ENCODE measurements around the gene CRYGB. TPM values are rescaled to one million over a fixed set of nuclear protein-coding genes. Genes with fewer than 3 reads are reported as not detected.
"Not testable (repeated sequence)": the region's sequence is repeated elsewhere in the genome, so short reads cannot be mapped to it uniquely, and the experiment has no call there.

Gene CRYGB
- polyA plus RNA-seq, 4 donors = not detected

DNA sequence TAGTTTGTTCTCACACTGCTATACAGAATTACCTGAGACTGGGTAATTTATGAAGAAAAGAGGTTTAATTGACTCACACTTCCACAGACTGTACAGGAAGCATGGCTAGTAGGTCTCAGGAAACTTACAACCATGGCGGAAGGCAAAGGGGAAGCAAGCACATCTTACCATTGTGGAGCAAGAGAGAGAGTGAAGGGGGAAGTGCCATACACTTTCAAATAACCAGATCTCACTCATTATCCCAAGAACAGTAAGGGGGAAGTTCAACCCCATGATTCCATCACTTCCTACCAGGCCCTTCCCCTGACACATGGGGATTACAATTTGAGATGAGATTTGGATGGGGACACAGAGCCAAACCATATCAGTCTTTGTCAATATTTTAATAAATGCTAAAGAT lies 5.0 kb upstream of the CRYGB start:
- DNase-seq (ENCODE audit: low read depth in 4 of 4, low spot score in 2 of 4) = no peak

DNA sequence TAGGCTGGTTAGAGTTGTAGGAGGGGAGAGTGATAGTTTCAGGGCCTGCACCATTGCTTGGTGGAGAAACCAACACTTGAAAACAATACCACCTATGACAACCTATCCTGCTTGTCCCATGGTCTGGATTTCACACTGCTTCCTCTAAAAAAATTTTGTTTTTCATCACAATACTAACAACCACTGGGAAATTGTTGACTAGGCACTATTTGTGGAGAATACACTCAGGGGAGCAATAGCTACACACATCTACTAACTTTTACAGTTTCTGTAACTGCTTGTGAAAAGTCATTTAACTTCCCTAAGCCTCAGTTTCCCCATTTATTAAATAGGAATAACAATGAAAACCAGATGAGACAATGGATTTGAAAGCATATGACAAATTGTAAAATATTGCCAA lies 4.1 kb upstream of the CRYGB start:
- DNase-seq (ENCODE audit: low read depth in 4 of 4, low spot score in 2 of 4) = no peak

DNA sequence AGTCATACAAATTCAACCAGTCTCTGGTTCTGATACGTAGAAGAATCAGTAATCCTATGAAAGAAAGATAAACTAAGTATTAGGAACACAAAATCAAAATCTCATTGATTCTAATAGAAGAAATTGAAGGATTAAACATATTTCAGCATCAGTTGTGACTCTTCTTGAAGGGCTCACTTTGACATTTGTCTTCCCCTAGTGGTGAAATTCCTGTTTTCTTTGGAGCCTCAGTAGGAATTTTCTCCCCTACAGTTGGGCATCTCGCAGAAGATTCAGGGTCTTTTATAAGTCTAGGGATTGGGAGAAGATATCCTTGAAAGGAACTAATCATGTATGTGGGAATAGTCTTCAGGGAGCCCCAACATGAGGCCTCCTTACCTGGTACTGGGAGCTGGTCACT lies 2.8 kb upstream of the CRYGB start:
- DNase-seq (ENCODE audit: low read depth in 4 of 4, low spot score in 2 of 4) = no peak

DNA sequence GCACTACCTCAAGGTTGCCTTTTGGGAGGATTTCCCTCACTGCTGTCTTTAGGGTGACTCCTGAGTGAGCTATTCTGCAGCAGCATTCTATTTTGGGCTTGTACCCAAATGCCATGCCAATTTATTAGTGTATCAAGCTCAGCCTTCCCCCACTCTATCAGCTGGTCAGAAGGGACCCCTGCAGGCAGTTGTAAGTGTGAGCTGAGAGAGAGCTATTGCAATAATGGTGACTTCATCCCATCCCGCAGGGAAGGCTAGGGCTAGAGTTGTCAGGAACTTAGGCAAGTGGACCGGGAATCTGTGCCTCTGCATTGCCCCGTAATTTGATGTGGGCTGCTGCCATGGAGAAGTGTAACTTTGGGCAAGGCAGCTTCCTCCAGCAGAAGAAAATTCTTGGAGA lies 1.8 kb upstream of the CRYGB start:
- DNase-seq (ENCODE audit: low read depth in 4 of 4, low spot score in 2 of 4) = no peak

DNA sequence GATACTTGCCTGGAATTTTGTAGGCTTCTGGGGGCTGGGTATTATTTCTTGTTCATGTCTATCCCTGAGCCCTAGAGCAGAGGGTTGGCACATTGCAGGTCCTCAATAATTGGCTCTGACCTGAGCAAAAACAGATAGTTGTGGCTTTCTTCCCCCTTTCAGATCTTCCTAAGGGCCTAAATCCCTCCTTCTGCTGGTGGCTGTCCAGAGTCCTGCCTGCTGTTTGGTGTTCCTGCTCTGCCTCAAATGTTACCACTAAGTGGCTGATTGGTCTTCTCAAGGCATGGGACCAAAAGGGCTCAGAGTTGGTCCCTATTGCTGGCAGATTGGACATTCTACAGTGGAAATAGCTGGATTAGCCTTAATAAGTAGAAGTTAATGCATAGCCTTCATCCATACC lies 1.1 kb upstream of the CRYGB start:
- no peak for DNase-seq (ENCODE audit: low read depth in 4 of 4, low spot score in 2 of 4)

DNA sequence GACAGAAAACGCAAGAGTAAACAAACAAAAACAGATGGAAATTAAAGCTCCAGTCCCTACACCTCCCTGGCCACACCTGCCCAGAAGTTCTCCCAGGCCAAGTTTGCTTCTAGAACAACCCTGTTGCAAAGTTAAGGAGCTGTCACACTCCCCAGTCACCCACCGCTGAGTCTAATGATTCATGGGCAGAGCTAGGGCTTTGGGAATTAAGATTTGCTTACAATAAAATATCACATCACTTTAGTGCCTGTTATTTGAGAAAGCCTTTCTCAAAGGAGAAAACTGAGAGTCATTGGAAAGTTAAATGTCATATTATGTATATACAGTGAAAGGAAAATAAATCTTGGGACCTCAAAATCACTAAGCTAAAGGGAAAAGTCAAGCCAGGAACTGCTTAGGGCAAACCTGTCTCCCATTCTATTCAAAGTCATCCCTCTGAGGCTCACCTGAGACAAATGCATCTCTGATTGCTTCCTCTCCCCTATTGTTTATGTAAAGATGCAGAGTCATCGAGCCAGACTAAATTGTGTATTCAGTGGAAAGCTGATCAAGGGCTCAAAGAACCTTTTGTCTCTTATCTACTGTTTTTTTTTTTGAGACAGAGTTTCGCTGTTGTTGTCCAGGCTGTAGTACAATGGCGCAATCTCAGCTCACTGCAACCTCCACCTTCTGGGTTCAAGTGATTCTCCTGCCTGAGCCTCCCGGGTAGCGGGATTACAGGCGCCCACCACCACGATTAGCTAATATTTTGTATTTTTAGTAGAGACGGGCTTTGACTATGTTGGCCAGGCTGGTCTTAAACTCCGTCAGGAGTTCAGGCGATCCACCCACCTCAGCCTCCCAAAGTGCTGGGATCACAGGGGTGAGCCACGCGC lies 2.8 kb downstream of the CRYGB start:
- DNase-seq (ENCODE audit: low read depth in 4 of 4, low spot score in 2 of 4) = no peak

DNA sequence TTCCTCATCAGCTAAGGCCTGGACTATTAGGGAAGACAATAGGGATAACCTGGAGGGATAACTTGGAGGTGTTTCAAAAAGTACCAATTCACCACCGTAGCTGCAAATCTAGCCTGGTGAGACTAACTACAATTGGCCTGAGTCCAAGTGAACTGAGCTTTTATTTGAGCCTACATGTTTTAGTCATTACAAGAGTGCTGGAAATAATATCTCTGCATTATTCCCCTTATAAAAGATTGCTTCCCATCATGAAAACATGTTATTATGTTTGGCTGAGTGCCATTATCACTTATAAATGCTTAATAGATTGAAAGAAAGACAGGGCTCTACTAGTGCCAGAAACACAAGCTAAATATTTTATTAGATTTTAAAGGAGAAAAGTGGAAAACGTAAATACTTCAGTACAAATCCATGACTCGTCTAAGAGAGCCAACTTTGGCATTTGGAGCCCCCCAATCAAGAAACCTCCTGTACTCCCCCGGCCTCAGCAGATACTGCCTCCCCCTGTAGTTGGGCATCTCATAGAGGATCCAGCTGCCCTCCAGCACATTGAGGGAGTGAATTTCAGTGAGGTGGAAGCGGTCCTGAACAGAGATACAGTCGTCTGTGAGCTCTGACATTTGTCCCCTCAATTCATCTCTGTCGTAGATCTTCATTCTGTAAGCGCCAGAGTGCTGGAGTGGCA lies 3.6 kb downstream of the CRYGB start:
- DNase-seq (ENCODE audit: low read depth in 4 of 4, low spot score in 2 of 4) = no peak

DNA sequence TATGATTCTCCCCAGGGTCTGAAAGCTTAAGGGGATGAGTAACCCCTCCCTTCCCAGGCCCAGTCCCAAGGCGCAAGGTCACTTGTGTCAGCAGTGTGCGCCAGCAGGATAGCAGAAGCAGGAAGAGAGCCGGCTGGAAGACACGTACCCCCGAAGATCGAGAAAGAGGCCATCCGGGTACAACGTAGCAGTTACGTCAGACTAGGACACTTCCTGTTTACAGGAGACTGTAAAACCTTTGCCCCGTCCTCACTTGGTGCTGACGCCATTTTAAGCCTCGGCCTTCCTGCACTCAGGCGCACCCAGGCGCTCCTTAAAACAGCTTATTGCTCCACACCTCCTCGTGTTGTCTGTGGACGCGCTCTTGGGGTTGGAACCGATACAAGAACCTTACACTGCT lies 6.5 kb downstream of the CRYGB start:
- DNase-seq (ENCODE audit: low read depth in 4 of 4, low spot score in 2 of 4) = no peak

DNA sequence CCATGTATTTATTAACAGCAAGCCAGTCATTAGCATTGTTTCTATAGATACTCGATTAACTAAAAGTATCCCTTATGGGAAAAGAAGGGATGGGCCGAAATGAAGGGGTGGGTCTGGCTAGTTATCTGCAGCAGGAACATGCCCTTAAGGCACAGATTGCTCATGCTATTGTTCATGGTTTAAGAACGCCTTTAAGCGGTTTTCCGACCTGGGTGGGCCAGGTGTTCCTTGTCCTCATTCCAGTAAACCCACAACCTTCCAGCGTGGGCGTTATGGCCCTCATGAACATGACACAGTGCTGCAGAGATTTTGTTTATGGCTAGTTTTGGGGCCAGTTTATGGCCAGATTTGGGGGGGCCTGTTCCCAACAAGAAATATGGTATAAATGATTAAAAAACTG lies 7.6 kb downstream of the CRYGB start:
- DNase-seq (ENCODE audit: low read depth in 4 of 4, low spot score in 2 of 4) = not testable (repeated sequence)

DNA sequence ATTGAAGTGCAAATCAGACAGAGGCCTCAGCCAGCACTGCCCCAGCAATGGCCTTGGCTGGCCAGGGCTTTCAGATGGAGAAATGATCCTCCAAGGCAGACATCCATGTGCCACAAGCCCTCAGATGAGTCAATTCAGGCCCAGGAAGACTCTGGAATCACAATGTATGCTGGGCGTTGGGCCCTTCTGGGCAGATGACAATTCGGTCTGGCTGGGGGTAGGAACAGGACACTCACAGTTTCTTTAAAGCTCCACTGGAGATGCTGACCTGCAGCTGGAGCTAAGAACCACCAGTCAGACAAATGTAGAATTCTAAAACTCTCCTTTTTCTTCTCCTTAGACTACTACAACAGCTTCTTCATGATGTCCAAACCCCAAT lies 9.3 kb downstream of the CRYGB start:
- no peak for DNase-seq (ENCODE audit: low read depth in 4 of 4, low spot score in 2 of 4)

DNA sequence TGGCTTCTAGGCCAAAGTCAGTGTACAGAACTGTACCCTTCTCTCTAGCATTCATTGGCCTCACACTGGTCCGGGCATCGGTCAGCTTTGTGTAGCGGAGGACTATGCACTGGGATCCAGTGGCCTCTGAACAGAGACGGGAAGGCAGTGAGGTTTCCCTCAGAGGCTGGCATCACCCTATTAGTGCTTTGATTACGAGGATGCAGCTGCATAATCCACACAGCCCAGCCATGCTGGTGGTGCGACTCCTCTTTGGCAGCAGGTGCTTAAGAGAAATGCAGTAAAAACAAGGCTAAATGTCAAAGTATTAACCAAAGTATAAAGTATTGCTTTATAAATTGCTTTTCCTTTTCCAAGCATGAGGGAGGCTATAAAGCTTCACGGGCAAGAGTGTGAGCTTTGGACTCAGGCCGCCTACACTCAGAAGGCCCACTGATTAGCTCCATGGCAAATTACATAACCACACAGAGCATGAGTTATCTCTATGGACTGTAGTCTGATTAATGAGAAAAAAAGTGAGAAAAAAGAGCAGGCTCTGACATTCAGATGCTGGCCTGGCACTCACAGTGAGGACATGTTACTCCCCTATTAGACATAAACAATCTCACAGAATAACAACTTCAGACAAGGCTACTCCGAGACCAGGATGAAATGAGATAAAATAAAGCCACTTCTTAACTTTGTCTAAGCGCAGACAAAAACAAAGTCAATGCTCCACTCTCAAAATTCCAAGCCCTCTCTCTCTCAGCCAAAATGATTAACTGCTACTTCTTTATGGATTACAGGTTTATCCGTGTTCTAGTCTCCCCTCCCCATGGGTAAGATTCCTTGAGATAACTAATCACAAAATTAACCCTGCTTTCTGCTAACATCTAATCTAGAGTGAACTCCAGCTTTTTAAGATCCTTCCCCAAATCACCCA lies 9.9 kb downstream of the CRYGB start:
- no peak for DNase-seq (ENCODE audit: low read depth in 4 of 4, low spot score in 2 of 4)

DNA sequence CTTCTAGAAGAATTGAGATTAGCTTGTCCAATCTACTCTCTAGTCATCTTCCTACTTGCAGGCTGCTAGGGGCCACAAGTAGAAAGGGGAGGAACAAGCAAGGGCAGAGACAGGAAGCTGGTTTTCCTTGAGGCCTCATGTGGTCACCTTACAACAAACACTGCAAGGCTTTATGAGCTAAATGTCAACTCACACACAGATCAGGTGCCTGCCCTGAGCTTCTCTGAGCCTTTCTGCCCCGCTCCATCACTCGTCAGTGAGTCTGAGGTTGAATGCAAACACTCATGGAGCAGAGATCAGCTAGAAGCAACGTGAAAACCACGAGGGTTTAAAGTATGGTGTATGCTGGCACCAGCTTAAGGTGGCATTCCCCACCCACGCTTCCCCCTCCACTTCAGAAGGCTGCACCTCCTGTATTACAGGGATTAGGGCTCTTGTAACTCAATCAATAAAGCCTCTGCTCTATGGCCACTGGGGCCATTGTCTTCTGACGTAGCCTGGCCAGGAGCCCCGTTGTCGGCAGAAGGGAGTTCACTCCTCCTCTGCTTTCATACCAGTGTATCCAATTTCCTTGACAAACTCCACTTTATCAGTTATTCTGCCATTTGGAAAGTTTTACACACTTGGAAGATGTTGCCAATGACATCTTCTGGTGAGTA lies 10.9 kb downstream of the CRYGB start:
- DNase-seq (ENCODE audit: low read depth in 4 of 4, low spot score in 2 of 4) = no peak

DNA sequence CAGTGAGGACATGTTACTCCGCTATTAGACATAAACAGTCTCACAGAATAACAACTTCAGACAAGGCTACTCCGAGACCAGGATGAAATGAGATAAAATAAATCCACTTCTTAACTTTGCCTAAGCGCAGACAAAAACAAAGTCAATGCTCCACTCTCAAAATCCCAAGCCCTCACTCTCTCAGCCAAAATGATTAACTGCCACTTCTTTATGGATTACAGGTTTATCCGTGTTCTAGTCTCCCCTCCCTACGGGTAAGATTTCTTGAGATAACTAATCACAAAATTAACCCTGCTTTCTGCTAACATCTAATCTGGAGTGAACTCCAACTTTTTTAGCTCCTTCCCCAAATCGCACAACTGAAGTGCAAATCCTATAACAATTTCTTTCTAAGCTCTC lies 15.2 kb downstream of the CRYGB start:
- no peak for DNase-seq (ENCODE audit: low read depth in 4 of 4, low spot score in 2 of 4)

DNA sequence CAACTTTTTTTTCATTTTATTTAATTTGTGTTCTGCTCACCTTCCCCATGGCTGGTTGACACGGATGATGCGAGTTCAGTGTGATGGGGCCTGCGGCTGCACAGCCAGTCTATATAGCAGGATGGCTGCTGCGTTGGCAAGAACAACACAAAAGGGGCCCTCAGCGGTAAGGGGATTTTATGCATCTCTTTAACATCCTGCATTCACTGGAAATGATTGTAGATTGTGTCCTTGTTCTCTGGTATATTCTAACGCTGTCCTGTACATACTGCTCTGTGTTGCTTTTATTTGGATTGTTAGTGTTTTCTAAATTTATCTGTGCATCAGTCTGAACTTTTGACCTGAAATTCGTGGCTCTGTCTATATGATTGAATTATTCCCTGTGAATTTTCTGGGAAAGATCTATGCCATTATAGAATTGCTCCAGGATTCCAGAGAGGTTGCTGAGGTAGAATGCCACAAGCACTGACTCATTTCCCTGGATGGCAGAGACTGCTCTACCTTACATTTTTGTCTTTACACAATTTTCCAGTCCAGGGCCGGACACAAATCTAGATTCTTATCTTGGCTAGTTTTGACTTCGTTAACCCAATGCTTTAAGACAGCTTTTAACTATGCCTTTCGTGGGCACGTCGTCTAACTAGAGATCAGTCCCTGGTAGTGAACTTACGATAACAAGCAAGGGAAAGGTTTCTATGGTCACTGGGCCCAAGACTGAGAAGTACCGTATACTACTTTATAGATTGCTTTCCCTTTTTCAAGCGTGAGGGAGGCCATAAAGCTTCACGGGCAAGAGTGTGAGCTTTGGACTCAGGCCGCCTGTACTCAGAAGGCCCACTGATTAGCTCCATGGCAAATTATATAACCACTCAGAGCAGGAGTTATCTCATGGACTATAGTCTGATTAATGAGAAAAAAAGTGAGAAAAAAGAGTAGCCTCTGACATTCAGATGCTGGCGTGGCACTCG lies 15.9 kb downstream of the CRYGB start, which contains the start of gene CRYGC:
TSS of gene CRYGC (minus strand) at position 85 of the 968 bp plus-strand sequence. CDS start at position 49, 36 bp downstream.
- no peak for DNase-seq (ENCODE audit: low read depth in 4 of 4, low spot score in 2 of 4)

DNA sequence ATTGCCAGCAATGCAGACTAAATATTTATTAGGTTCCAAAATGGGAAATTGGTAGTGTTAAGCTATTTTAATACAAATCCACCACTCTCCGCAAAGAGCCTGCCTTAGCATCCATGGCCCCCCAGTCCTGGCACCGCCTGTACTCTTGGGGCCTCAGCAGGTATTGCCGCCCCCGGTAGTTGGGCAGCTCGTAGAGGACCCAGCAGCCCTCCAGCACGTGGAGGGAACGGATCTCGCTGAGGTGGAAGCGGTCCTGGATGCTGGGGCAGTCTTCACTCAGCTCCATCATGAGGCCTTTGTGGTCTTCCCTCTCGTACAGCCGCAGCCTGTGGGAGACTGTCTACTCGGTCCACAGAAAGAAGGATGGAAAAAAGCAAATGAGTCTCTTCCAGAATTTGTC lies 17.8 kb downstream of the CRYGB start:
- DNase-seq (ENCODE audit: low read depth in 4 of 4, low spot score in 2 of 4) = no peak

DNA sequence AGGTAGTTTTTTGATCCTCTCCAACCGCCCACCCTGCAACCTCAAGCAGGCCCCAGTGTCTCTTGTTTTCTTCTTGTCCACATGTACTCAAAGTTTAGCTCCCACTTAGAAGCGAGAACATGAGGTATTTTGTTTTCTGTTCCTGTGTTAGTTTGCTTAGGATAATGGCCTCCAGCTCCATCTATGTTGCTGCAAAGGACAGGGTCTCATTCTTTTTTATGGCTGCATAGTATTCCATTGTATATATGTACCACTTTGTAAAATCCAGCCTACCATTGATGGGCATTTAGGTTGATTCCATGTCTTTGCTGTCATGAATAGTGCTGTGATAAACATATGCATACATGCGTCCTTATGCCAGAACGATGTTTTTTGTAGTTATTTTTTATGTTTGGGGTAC lies 18.9 kb downstream of the CRYGB start:
- no peak for DNase-seq (ENCODE audit: low read depth in 4 of 4, low spot score in 2 of 4)

DNA sequence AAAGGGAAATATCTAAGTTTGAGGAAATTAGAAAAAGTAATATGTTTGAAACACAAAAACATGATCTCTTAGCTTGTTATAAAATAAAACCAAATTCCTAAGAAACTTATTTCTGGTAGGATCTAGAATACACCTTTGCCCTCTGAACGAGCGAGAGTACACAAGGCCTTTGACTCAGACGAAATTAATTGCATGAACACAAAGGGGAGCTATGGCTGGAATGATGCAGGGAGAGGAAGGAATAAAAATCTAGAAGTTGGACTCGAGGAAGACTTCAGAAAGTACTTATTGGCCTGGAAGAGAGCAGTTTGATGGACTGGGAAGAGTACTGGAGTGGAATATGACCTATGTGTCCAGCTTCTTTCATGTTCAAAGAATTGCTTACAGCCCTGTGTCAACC lies 20.7 kb downstream of the CRYGB start:
- DNase-seq (ENCODE audit: low read depth in 4 of 4, low spot score in 2 of 4) = no peak

DNA sequence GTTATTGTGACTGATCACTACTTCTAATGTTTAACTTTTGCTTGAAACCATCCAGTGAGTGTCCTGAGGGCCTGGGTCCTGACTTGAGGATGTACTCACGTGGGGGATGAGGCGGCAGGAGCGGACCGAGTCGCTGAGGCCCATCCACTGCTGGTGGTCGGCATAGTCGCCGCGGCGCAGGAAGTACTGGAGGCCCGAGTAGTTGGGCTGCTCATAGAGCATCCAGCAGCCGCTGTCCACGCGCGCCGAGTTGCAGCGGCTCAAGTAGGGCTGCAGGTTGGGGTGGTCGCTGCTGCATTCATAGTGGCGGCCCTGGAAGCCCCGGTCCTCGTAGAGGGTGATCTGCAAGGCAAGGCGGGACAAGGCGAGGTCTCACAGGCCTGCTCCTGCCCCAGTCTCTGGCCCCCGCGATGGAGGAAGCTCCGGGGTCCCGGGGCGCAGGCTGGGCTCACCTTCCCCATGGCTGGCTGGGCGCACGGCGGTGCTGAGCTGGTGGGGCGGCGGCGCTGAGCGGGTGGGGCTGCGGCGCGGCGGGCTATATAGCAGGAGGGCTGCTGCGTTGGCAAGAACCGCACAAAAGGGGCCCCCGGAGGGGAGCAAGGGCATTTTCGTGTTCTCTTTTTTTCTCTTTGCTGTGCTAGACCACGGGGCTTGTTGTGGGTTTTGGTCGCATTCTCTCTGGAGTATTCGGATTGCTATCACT lies 21.8 kb downstream of the CRYGB start, which contains the start of gene CRYGD:
TSS of gene CRYGD (minus strand) at position 512 of the 703 bp plus-strand sequence. CDS start at position 461, 51 bp downstream.
- DNase-seq (ENCODE audit: low read depth in 4 of 4, low spot score in 2 of 4) = not testable (repeated sequence)

DNA sequence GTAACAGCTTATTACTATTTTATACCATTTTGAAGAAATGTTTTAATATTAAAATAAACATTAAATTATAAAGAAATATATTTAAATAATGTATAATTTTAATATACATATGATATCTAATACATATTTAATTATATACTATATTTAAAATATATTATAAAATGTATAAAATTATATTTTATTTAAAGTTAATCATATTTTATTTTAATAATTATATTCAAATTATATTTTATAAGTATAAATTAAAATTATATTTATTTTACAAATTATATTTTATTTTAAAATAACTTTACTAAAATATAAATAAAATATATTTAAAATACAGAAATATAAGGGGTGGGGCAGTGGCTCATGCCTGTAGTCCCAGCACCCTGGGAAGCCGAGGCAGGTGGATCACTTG lies 23.7 kb downstream of the CRYGB start:
- DNase-seq (ENCODE audit: low read depth in 4 of 4, low spot score in 2 of 4) = no peak
